ENCODE results near the gene SLC13A3. TPM values are rescaled to one million over a fixed set of nuclear protein-coding genes. Genes with fewer than 3 reads are reported as not detected.

The SLC13A3 gene
- total RNA-seq, 1 donor from 2014 or later, result 18.8 TPM

- TF ChIP-seq CTCF (IDR thresholded peaks at IDR 0.05; ENCODE audit: unreplicated experiment), result no peak
- DNase-seq (ENCODE audit: low spot score in 2 of 2, unreplicated experiment in 2 of 2), result no peak
- Mint-ChIP-seq H3K4me3 (no peak overlapping the region), H3K4me1 (no peaks in the 10 kb centered on the region), H3K27me3 (ENCODE audit: low read depth) (peaks cover 10% of the 10 kb centered on the region), H3K9me3 (no peaks in the 10 kb centered on the region), H3K36me3 (no peaks in the 10 kb centered on the region), H3K27ac (no peak overlapping the region)
These were observed 105.0 kb downstream of the SLC13A3 start for GRCh38 chr20:46546298-46546697.

GRCh38 chr20:46545827-46546138 lies 105.5 kb downstream of the SLC13A3 start:
- Mint-ChIP-seq H3K9me3 (no peaks in the 10 kb centered on the region), H3K27ac (no peak overlapping the region), H3K4me1 (no peaks in the 10 kb centered on the region), H3K4me3 (no peak overlapping the region), H3K27me3 (ENCODE audit: low read depth) (peaks cover 10% of the 10 kb centered on the region), H3K36me3 (no peaks in the 10 kb centered on the region)
- TF ChIP-seq CTCF (IDR thresholded peaks at IDR 0.05; ENCODE audit: unreplicated experiment), result no peak
- no peak for DNase-seq (ENCODE audit: low spot score in 2 of 2, unreplicated experiment in 2 of 2)

DNA sequence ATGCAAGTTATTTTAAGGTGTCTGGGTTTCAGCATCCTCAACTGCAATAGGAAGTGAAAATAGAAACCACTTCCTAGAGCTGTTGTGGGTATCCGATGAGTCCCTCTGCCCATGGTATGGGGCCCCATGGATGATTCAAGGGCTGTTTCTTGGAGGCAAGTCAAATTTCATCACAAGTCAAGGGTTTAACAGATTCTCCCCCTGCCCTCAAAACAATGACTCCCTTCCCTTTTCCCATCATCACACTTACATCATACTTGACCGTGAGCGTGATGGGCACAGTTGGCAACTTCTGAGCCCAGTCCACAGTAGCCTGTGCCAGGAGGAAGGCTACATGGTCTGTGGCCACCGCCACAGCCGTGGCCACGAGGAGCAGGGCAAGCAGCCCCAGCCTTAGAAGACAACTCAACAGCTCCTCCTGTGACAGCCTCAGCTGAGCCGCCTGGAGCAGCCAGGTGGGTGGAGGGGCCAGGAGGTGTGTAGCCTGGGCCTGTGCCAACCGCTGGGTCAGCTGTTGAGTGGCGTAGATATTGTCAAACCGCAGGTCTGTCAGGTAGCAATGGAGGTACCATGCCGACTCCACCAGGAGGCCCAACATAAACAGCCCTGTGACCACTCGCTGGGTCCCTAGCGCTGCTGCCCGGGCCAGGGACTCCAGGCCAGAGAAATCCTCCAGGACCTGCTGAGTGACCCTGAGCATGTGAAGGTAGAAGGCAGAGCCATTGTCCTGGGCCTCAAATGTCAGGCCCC lies 106.0 kb downstream of the SLC13A3 start:
- H3K4me1 Mint-ChIP-seq, result no peaks in the 10 kb centered on the region
- H3K27ac Mint-ChIP-seq, result no peak overlapping the region
- no peaks in the 10 kb centered on the region for H3K9me3 Mint-ChIP-seq
- TF ChIP-seq CTCF (IDR thresholded peaks at IDR 0.05; ENCODE audit: unreplicated experiment), result no peak
- no peak for DNase-seq (ENCODE audit: low spot score in 2 of 2, unreplicated experiment in 2 of 2)
- H3K27me3 Mint-ChIP-seq (ENCODE audit: low read depth), result peaks cover 10% of the 10 kb centered on the region
- no peak overlapping the region for H3K4me3 Mint-ChIP-seq
- no peaks in the 10 kb centered on the region for H3K36me3 Mint-ChIP-seq

DNA sequence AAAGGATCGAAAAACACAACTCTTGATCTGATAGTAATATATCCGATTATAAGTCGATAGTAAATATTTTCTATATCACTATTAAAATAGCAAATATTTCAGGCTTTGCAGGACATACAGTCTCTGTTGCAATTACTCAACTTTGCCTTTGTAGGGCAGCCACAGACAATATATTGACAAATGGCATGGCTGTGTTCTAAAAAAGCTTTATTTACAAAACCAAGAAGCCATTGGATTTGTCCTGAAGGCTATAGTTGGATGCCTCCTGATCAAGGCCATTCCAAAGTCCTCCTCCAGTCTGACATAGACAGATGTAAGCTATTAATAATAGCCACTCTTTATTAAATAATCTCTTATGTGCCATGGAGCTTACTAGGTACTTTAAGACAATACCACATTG lies 106.7 kb downstream of the SLC13A3 start:
- Mint-ChIP-seq H3K4me3 (no peak overlapping the region), H3K36me3 (no peaks in the 10 kb centered on the region), H3K27me3 (ENCODE audit: low read depth) (peaks cover 16% of the 10 kb centered on the region), H3K27ac (no peak overlapping the region), H3K4me1 (no peaks in the 10 kb centered on the region), H3K9me3 (no peaks in the 10 kb centered on the region)
- no peak for TF ChIP-seq CTCF (IDR thresholded peaks at IDR 0.05; ENCODE audit: unreplicated experiment)
- DNase-seq (ENCODE audit: low spot score in 2 of 2, unreplicated experiment in 2 of 2), result no peak

- H3K27me3 Mint-ChIP-seq (ENCODE audit: low read depth), result peaks cover 22% of the 10 kb centered on the region
- no peak for DNase-seq (ENCODE audit: low spot score in 2 of 2, unreplicated experiment in 2 of 2)
- no peaks in the 10 kb centered on the region for H3K9me3 Mint-ChIP-seq
- H3K4me3 Mint-ChIP-seq, result no peak overlapping the region
- no peak for TF ChIP-seq CTCF (IDR thresholded peaks at IDR 0.05; ENCODE audit: unreplicated experiment)
- no peaks in the 10 kb centered on the region for H3K36me3 Mint-ChIP-seq
- H3K4me1 Mint-ChIP-seq, result no peaks in the 10 kb centered on the region
- H3K27ac Mint-ChIP-seq, result no peak overlapping the region
These were observed 107.3 kb downstream of the SLC13A3 start for GRCh38 chr20:46543959-46544358.

GRCh38 chr20:46543033-46543432 lies 108.2 kb downstream of the SLC13A3 start:
- TF ChIP-seq CTCF (IDR thresholded peaks at IDR 0.05; ENCODE audit: unreplicated experiment), result no peak
- no peak overlapping the region for H3K27ac Mint-ChIP-seq
- DNase-seq (ENCODE audit: low spot score in 2 of 2, unreplicated experiment in 2 of 2), result no peak
- H3K4me3 Mint-ChIP-seq, result no peak overlapping the region
- H3K36me3 Mint-ChIP-seq, result no peaks in the 10 kb centered on the region
- H3K4me1 Mint-ChIP-seq, result no peaks in the 10 kb centered on the region
- H3K9me3 Mint-ChIP-seq, result no peaks in the 10 kb centered on the region
- peaks cover 32% of the 10 kb centered on the region for H3K27me3 Mint-ChIP-seq (ENCODE audit: low read depth)
